Transverse colon (tissue), 3 donors: Measurements from ENCODE around the gene TOP1.

ENCODE experiments used
- CTCF ChIP-seq, 5 experiments: fragments of 200-600 bp in 3 of 5; fragments of 450-650 bp in 2 of 5; sonication (generic) in 3 of 5; IDR thresholded peaks; 1 replicate in 2 of 5; 2 replicates in 3 of 5; pipeline ENCODE4 v1.5.1; 2016 to 2017; ENCODE audit warnings: antibody characterized with exemption in 5 of 5, inconsistent platforms in 3 of 5, mild to moderate bottlenecking in 2 of 5, moderate library complexity in 1 of 5
- EP300 ChIP-seq: sonication (generic); formaldehyde crosslinking; IDR thresholded peaks from one replicate; pipeline ENCODE4 v1.6.1; 2017; ENCODE audit warnings: antibody characterized with exemption, low read depth
- POLR2A ChIP-seq: fragments of 450-650 bp; IDR thresholded peaks from one replicate; pipeline ENCODE4 v1.6.1; 2016; ENCODE audit warnings: antibody characterized with exemption, mild to moderate bottlenecking, moderate library complexity

- TF ChIP-seq CTCF (IDR thresholded peaks at IDR 0.05) (no peak), EP300 (no peak), POLR2A (no peak)
Observed at GRCh38 chr20:41170386-41171105, 141.9 kb downstream of the TOP1 start.
